PC-9 (cell line): ENCODE data around the gene LCAT. TPM values are rescaled to one million over a fixed set of nuclear protein-coding genes. Genes with fewer than 3 reads are reported as not detected.

Source experiments
- BruUV-seq: library from RNA; stranded (reverse); fragments of 400-500 nt; replicated peaks from 2 replicates; lab custom pipeline; 2021; lab: Mats Ljungman, UMichigan
- CTCF ChIA-PET: fragments of 300-600 bp; sonication (Branson Sonifier 250); formaldehyde crosslinking; loops from one replicate; lab custom pipeline; 2022; ENCODE audit warnings: antibody characterized with exemption; lab: Charles Lee
- POLR2A ChIA-PET: fragments of 300-600 bp; sonication (Branson Sonifier 250); formaldehyde crosslinking; loops from one replicate; lab custom pipeline; 2022; ENCODE audit warnings: antibody characterized with exemption; ENCODE audit not compliant: unreplicated experiment; lab: Charles Lee
- DNase-seq, 2 experiments: peaks; one replicate each; pipeline versions ENCODE4 v3.0.0 to v3.0.0-alpha.2; 2015 to 2022; ENCODE audit warnings: mixed read lengths in 1 of 2
- H2AFZ ChIP-seq: fragments of 200-600 bp; sonication (generic); 2 replicates; pipeline ENCODE4 v1.8.1; 2017; ENCODE audit warnings: antibody characterized with exemption
- H3F3A ChIP-seq: fragments of 200-600 bp; sonication (generic); 2 replicates; pipeline ENCODE4 v1.8.1; 2017; ENCODE audit warnings: antibody characterized with exemption, mild to moderate bottlenecking, low read depth; ENCODE audit not compliant: insufficient read depth
- H3K27ac ChIP-seq: fragments of 200-600 bp; sonication (generic); 2 replicates; pipeline ENCODE4 v1.6.1; 2016; ENCODE audit warnings: mixed run types
- H3K27me3 ChIP-seq: fragments of 200-600 bp; sonication (generic); 2 replicates; pipeline ENCODE4 v1.6.1; 2016; ENCODE audit warnings: low read depth, mixed run types; ENCODE audit not compliant: insufficient read depth
- H3K36me3 ChIP-seq: fragments of 200-600 bp; sonication (generic); 2 replicates; pipeline ENCODE4 v1.6.1; 2016; ENCODE audit warnings: low read depth, mixed run types
- H3K4me1 ChIP-seq: fragments of 200-600 bp; sonication (generic); replicated peaks from 2 replicates; pipeline ENCODE4 v1.6.1; 2016; ENCODE audit warnings: mixed run types; ENCODE audit not compliant: insufficient read depth
- H3K4me2 ChIP-seq: fragments of 200-600 bp; sonication (generic); 2 replicates; pipeline ENCODE4 v1.6.1; 2017; ENCODE audit warnings: mixed run types
- H3K4me3 ChIP-seq: fragments of 200-600 bp; sonication (generic); 2 replicates; pipeline ENCODE4 v1.6.1; 2016; ENCODE audit warnings: mixed run types
- H3K79me2 ChIP-seq: fragments of 200-600 bp; sonication (generic); 2 replicates; pipeline ENCODE4 v1.6.1; 2017; ENCODE audit warnings: low read depth, mixed run types
- H3K9me2 ChIP-seq: fragments of 200-600 bp; sonication (generic); 2 replicates; pipeline ENCODE4 v1.8.1; 2017; ENCODE audit warnings: mild to moderate bottlenecking; ENCODE audit not compliant: insufficient read depth
- H3K9me3 ChIP-seq: fragments of 200-600 bp; sonication (generic); 2 replicates; pipeline ENCODE4 v1.8.1; 2016; ENCODE audit warnings: low read depth; ENCODE audit not compliant: insufficient read depth
- H4K20me1 ChIP-seq: fragments of 200-600 bp; sonication (generic); 2 replicates; pipeline ENCODE4 v1.8.1; 2017; ENCODE audit not compliant: insufficient read depth
- EZH2 ChIP-seq: fragments of 200-600 bp; sonication (generic); IDR thresholded peaks from 2 replicates; pipeline ENCODE4 v1.8.0; 2017; ENCODE audit warnings: antibody characterized with exemption, low read depth
- intact Hi-C: fragments of 100-400 bp; cut with micrococcal nuclease; formaldehyde crosslinking; loops from one replicate; pipeline ENCODE4 v1.10.0; 2022; ENCODE audit not compliant: unreplicated experiment
- total RNA-seq: library from RNA; stranded (reverse); gene quantifications from 2 replicates; pipeline ENCODE4 v1.2.3, GENCODE V29; 2021
- TF ChIP-seq, protein P1 (sequence below): fragments of 200-600 bp; sonication (generic); conservative IDR thresholded peaks from 2 replicates; pipeline ENCODE4 v1.6.1; 2017; ENCODE audit warnings: mixed run types, antibody characterized with exemption, mild to moderate bottlenecking, moderate library complexity

The LCAT gene
- total RNA-seq, 1 experiment from 2014 or later: 11.9 TPM

DNA sequence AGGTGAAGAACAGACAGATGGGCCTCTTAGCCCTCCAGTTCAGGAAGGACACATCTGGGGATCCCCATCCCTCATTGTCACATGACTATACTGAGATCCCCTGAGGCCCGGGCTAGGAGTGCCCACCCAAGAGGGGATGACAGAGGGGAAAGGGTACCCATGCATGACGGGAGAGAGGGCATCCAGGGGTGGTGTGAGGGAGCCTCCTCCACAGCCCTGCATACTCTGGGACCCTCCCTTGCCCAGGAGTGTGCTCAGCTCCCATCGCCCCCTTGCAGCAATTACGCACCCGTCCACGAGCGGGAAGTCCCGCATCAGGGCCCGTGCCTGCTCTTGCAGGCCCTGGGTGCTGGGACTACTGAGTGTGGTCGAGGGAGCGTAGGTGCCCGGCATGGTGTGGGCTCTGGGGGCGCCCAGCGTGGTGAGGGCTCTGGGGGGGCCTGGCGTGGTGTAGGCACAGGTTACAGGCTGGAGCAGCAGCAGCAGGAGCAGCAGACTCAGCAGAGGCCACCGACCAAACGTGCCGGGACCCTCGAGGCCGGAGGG, 48.8 kb upstream of the LCAT start:
- Histone ChIP-seq H3K4me3 (no peak overlapping the region), H3K36me3 (no peaks in the 10 kb centered on the region), H3K27me3 (no peaks in the 10 kb centered on the region), H2AFZ (no peak overlapping the region), H3K9me3 (no peaks in the 10 kb centered on the region), H3K4me1 (no peaks in the 10 kb centered on the region), H3K9me2 (no peaks in the 10 kb centered on the region), H4K20me1 (no peaks in the 10 kb centered on the region), H3K27ac (no peak overlapping the region), H3K4me2 (peak overlapping the region; percentile 58), H3K79me2 (no peaks in the 10 kb centered on the region), H3F3A (no peaks in the 10 kb centered on the region)
- DNase-seq: no peak
- CTCF ChIA-PET: no interaction called here
- POLR2A ChIA-PET: no interaction called here
- BruUV-seq: no TSS peak
- TF ChIP-seq, protein P1, sequence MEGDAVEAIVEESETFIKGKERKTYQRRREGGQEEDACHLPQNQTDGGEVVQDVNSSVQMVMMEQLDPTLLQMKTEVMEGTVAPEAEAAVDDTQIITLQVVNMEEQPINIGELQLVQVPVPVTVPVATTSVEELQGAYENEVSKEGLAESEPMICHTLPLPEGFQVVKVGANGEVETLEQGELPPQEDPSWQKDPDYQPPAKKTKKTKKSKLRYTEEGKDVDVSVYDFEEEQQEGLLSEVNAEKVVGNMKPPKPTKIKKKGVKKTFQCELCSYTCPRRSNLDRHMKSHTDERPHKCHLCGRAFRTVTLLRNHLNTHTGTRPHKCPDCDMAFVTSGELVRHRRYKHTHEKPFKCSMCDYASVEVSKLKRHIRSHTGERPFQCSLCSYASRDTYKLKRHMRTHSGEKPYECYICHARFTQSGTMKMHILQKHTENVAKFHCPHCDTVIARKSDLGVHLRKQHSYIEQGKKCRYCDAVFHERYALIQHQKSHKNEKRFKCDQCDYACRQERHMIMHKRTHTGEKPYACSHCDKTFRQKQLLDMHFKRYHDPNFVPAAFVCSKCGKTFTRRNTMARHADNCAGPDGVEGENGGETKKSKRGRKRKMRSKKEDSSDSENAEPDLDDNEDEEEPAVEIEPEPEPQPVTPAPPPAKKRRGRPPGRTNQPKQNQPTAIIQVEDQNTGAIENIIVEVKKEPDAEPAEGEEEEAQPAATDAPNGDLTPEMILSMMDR: no peak
- no peak for TF ChIP-seq EZH2
- intact Hi-C loops: loop anchor here (1.0 to 2.0 kb wide), 3 partner anchors 40 to 237 kb away; no protein-coding TSS in a partner anchor

DNA sequence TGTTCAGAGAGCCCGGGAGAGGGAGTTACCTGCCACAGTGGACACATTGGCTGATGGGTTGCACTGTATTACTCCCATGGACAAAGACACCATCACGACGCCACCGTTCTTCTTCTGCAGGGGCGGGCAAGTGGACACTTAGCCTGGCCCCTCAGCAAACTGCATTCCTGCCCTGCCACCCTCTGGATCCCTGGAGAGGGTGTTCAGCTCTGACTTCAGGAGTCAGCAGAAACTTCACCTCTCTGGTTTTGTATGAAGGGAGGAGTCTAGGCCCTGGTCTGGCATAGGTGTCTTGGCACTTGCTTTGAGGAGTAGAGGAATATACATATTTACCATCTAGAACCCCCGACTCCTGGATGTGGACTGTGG, 46.1 kb upstream of the LCAT start:
- H4K20me1 ChIP-seq: no peaks in the 10 kb centered on the region
- TF ChIP-seq, protein P1: no peak
- TF ChIP-seq EZH2: no peak
- H3K4me2 ChIP-seq: no peak overlapping the region
- H3K9me2 ChIP-seq: no peaks in the 10 kb centered on the region
- H3K4me3 ChIP-seq: no peak overlapping the region
- CTCF ChIA-PET: no interaction called here
- peaks cover 5% of the 10 kb centered on the region for H3K4me1 ChIP-seq
- intact Hi-C loops: no loop called here
- no peaks in the 10 kb centered on the region for H3K9me3 ChIP-seq
- no peaks in the 10 kb centered on the region for H3F3A ChIP-seq
- no peak overlapping the region for H2AFZ ChIP-seq
- H3K79me2 ChIP-seq: no peaks in the 10 kb centered on the region
- no peaks in the 10 kb centered on the region for H3K36me3 ChIP-seq
- no peak for DNase-seq
- no TSS peak for BruUV-seq
- no peaks in the 10 kb centered on the region for H3K27me3 ChIP-seq
- POLR2A ChIA-PET: no interaction called here
- H3K27ac ChIP-seq: no peak overlapping the region

DNA sequence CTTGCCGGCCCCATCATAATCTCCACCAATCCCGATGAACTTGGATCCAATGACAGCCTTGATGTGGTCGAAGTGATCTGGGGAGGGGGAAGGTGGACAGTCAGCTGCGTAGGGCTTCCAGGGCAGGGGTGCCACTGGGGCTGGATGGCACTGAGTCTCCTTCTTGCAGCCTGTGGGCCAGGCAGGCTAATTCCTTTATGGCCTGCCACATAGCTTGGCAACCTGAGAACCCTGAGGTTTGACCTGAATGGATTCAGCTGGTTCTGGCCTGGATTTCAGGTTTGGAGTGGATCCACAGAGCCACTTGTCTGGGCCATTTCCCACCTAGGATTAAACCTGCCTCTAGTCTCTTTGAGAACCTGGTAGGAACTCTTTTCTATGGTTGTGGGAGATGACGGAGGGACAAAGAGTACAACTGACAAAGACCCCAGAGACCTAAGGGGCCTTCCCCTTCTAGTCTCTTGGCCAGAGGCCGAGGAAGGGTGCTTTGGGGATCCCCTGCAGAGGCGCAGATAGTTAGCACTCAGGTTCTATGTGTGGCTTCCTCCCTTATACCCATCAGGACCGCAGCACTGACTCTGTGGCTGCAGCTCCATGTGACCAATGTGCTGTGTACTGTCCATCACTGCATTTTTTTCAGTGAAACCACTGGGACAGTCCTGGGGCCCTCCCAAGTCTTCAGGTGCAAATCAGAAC, 45.5 kb upstream of the LCAT start:
- CTCF ChIA-PET: no interaction called here
- Histone ChIP-seq H3K9me3 (no peaks in the 10 kb centered on the region), H3K4me3 (no peak overlapping the region), H3K79me2 (no peaks in the 10 kb centered on the region), H3K4me1 (peaks cover 9% of the 10 kb centered on the region), H4K20me1 (no peaks in the 10 kb centered on the region), H3K4me2 (no peak overlapping the region), H3F3A (no peaks in the 10 kb centered on the region), H2AFZ (no peak overlapping the region), H3K36me3 (no peaks in the 10 kb centered on the region), H3K27me3 (no peaks in the 10 kb centered on the region), H3K27ac (no peak overlapping the region), H3K9me2 (no peaks in the 10 kb centered on the region)
- TF ChIP-seq EZH2: no peak
- TF ChIP-seq, protein P1: no peak
- no TSS peak for BruUV-seq
- POLR2A ChIA-PET: no interaction called here
- intact Hi-C loops: no loop called here
- DNase-seq: no peak
